ENCODE measurements around the gene AP1S1.
"Not testable (repeated sequence)": the region's sequence is repeated elsewhere in the genome, so short reads cannot be mapped to it uniquely, and the experiment has no call there.

The AP1S1 gene

DNA sequence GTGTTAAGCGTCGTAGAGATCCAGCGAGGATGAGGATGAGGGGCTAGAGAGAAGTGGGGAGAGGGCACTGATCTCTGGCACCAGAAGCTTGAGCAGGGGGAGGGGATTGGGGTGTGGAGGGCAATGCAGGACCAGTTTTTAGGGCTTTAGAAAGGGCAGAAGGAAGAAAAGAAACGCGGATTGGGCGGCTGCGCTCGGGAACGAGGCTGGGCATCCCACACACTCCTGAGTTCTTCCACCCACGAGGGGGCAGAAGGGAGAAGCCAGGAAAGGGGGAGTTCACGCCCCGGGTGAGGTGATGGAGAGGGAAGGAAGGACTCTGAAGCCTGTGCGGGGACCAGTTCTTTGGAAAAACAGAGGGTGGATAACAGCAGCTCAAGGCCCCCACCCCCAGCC, 17.2 kb downstream of the AP1S1 start:
- peak; percentile 41 for DNase-seq (ENCODE audit: low spot score)

- no peak for DNase-seq (ENCODE audit: low spot score)
Observed at GRCh38 chr7:101172005-101172853, 18.0 kb downstream of the AP1S1 start.

- DNase-seq (ENCODE audit: low spot score) = peak; percentile 94
Observed at GRCh38 chr7:101172854-101173751, 18.8 kb downstream of the AP1S1 start.

- DNase-seq (ENCODE audit: low spot score) = peak; percentile 87
Observed at GRCh38 chr7:101173752-101174244, 19.5 kb downstream of the AP1S1 start.

DNA sequence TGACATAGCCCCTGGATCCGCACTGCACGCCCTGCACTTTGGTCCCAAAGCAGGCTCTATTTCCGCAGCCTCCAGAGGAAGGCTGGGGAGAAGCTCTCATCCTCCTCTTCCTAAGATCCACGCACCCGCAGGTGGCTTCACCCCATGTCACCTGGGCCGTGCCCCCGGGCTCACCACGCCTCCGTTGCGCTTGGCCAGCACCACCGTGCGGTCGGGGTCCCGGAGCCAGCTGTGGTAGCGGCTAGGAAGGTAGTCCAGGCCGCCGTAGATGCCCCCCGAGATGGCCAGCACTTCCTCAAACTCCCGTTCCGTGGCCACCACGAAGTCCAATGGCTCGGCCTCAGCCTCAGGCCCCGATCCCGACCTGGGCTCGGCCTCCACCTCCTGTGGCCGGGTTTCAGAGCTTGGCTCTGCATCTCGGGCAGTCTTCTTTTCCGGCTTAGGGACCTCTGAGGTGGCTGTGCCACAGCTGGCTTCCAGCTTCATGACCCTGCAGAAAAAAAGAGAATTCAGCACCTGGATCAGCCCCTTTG, 20.1 kb downstream of the AP1S1 start:
- DNase-seq (ENCODE audit: low spot score) = no peak

DNA sequence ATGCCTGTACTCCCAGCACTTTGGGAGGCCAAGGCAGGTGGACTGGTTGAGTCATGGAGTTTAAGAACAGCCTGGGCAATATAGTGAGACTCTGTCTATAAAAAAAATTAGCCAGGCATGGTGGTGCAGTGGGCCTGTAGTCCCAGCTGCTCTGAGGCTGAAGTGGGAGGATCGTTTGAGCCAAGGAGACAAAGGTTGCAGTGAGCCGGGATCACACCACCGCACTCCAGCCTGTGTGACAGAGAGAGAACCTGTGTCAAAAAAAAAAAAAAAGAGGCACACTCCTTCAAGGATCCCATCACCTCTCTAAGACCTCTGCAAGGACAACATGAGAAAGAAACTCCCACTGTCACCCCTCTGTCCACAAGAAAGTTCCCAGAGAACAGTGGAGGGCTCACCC, 21.4 kb downstream of the AP1S1 start:
- DNase-seq (ENCODE audit: low spot score) = no peak

DNA sequence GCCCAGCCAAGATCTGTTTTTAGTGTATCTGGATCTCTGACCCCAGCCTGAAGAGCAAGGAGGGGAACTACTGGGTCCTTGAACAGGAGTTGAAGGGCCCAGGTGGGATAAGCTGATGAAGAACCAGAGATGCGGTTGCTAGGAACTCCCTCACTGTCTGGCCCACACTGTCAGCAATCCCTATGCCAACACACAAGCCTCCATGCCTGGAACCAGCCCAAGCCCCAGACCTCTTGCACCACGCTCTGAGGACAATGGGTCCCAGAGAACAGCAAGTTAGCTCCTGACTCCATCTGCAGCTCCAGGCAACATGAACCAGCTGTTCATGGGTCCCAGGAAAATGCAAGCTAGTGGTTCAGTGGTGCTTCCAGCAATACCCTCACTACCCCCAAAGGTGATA, 23.4 kb downstream of the AP1S1 start:
- DNase-seq (ENCODE audit: low spot score) = no peak

- peak; percentile 36 for DNase-seq (ENCODE audit: low spot score)
Observed at GRCh38 chr7:101179117-101179516, 24.8 kb downstream of the AP1S1 start.

DNA sequence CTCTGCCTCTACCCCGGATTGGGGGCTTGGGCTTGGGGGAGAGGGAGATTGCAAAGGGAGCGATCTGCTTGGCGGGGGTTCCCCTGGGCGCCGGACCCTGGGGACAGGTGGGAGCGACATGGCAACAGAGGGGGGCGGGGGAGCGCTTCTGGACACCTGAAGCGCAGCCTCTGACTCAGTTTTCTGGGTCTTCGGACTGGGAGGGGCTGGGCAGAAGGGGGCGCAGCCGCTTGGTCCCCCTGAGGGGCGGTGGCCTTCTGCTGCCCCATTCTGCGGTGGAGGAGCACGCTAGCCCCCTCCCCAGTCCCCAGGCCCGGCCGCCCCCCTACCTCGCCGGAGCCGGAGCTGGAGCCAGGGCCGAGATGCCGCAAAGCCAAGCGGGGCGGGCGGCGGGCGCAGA, 25.4 kb downstream of the AP1S1 start:
- no peak for DNase-seq (ENCODE audit: low spot score)

GRCh38 chr7:101180130-101180755, 26.0 kb downstream of the AP1S1 start, which contains the start of gene NAT16:
Gene NAT16, minus strand, starts transcription at chr7:101180293. Its CDS starts 5,486 bp downstream, at chr7:101174807.
- no peak for DNase-seq (ENCODE audit: low spot score)

DNA sequence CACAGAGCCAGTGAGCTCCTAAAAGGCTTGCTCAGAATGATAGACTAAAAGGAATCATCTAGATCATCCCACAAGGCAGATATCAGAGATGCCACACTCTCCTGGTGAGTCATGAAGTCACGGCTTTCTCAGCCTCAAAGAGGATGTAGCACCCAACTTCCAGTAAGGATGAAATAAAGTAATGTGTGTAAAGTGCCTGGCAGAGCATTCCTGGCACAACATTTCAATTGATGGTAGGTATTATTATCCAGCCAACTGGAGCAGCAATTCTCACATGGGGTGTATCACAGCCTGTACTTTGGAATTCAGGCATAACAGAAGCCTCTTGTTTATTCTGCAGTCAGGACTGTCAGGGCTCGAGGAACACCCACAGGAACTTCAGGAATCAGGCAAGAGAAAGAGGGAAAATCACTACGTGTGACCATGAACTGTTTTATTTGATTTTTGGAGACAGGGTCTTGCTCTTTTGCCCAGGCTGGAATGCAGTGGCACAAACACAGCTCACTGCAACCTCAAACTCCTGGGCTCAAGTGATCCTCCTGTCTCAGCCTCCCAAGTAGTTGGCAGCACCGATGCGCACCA, 31.1 kb downstream of the AP1S1 start:
- peak; percentile 63 for DNase-seq (ENCODE audit: low spot score)

GRCh38 chr7:101186194-101186593, 31.9 kb downstream of the AP1S1 start:
- DNase-seq (ENCODE audit: low spot score) = no peak

GRCh38 chr7:101186844-101187428, 32.7 kb downstream of the AP1S1 start:
- DNase-seq (ENCODE audit: low spot score) = no peak

DNA sequence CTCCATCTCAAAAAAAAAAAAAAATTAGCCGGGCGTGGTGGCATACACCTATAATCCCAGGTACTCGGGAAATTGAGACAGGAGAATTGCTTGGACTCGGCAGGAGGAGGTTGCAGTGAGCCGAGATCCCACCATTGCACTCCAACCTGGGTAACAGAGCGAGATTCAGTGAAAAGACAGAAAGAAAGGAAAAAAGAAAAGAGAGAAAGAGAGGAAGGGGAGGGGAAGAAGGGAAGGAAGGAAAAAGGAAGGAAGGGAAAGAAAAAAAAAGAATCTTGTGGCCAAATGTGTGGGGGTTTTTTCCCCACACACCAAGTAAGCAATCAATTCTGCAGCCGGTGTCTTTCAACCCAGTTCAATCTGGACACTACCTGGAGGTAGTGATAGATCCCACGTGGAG, 34.8 kb downstream of the AP1S1 start:
- no peak for DNase-seq (ENCODE audit: low spot score)

GRCh38 chr7:101195884-101196283, 41.6 kb downstream of the AP1S1 start:
- DNase-seq (ENCODE audit: low spot score) = no peak

- no peak for DNase-seq (ENCODE audit: low spot score)
Observed at GRCh38 chr7:101197991-101198390, 43.7 kb downstream of the AP1S1 start.

- DNase-seq (ENCODE audit: low spot score) = no peak
Observed at GRCh38 chr7:101198476-101198875, 44.2 kb downstream of the AP1S1 start.

GRCh38 chr7:101199522-101199921, 45.2 kb downstream of the AP1S1 start:
- not testable (repeated sequence) for DNase-seq (ENCODE audit: low spot score)

DNA sequence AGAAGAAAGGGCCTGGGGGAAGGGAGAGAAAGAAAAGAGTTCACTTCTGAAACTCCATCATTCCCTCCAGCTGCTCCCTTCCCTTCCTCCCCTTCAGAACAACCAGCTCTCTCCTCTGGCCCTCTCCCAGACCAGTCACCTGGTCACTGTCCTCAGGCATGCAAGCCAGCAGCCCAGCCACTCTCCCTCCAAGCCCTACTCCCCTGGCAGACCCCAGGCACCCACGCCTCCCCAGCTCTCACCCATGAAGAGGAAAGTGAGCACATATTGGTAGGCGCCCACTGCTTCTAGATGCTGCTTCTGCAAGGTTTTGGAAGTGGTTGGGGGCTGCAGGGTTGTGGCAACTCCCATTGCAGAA, 46.2 kb downstream of the AP1S1 start:
- DNase-seq (ENCODE audit: low spot score) = no peak

DNA sequence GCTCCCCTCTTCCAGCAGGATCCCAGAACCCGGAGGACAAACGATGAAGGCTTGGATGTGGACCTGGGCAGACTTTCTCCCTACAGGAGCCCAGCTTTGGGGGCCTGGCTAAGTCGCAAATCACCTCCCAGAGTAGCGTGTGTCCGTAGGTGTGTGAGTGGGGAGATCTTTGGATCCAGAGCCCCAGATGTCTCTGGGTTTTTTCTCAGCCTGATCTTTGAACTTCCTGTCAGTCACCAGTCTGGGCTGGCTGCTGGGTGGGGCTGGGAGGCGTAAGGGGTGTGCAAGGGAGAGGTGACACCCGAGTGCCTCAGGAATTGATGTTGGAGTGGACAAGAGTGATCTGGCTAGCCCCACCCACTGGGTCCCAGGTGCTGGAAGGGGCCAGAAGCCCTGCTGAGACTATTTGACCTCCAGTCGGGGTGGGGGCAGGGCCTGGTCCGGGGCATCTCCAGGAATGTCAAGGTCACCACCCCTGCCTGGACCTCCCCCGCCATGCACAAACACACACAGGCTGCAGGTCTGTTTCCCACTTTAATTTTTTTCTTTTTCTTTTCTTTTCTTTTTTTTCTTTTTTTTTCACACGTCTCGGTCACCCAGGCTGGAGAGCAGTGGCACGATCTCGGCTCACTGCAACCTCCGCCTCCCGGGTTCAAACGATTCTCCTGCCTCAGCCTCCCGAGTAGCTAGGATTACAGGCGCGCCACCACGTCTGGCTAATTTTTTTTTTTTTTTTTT, 46.8 kb downstream of the AP1S1 start, which contains the start of gene MOGAT3:
TSS of gene MOGAT3 (minus strand) at position 175 of the 738 bp plus-strand sequence. CDS start 182 bp downstream, outside the sequence.
- DNase-seq (ENCODE audit: low spot score) = no peak
